22Rv1 (cell line): ENCODE data around the gene BEAN1.
"Not testable (repeated sequence)": the region's sequence is repeated elsewhere in the genome, so short reads cannot be mapped to it uniquely, and the experiment has no call there.

Source experiments
- H3K27ac ChIP-seq: fragments of 450-650 bp; 2 replicates; pipeline ENCODE4 v1.5.1; 2017
- ZFX ChIP-seq: fragments of 450-650 bp; IDR thresholded peaks from 2 replicates; pipeline ENCODE4 v1.6.1; 2017; ENCODE audit warnings: antibody characterized with exemption, borderline replicate concordance
- TF ChIP-seq, protein P1 (sequence below): fragments of 450-650 bp; IDR thresholded peaks from 2 replicates; pipeline ENCODE4 v1.5.1; 2017; ENCODE audit warnings: mild to moderate bottlenecking

Gene BEAN1

DNA sequence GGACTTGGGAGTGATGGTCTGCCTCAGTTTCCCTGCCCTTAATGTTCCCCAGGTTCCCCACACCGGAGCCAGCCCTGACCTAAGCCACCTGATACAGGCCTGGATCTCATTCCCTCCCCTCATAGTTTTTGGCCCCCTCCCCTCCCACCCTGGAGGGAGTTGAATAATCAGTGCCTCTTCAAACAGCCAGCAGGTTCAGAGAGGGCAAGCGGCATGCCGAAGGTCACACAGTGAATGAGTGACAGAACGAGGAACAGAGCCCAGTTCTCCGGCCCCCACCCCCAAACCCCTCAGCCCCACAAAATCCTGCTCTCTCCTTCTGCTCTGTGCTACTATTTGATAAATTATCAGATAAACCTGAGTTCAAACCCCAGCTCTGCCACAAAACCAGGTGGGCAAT, 31.2 kb downstream of the BEAN1 start:
- H3K27ac ChIP-seq, result no peak overlapping the region
- no peak for TF ChIP-seq ZFX
- TF ChIP-seq, protein P1, sequence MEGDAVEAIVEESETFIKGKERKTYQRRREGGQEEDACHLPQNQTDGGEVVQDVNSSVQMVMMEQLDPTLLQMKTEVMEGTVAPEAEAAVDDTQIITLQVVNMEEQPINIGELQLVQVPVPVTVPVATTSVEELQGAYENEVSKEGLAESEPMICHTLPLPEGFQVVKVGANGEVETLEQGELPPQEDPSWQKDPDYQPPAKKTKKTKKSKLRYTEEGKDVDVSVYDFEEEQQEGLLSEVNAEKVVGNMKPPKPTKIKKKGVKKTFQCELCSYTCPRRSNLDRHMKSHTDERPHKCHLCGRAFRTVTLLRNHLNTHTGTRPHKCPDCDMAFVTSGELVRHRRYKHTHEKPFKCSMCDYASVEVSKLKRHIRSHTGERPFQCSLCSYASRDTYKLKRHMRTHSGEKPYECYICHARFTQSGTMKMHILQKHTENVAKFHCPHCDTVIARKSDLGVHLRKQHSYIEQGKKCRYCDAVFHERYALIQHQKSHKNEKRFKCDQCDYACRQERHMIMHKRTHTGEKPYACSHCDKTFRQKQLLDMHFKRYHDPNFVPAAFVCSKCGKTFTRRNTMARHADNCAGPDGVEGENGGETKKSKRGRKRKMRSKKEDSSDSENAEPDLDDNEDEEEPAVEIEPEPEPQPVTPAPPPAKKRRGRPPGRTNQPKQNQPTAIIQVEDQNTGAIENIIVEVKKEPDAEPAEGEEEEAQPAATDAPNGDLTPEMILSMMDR, result no peak

DNA sequence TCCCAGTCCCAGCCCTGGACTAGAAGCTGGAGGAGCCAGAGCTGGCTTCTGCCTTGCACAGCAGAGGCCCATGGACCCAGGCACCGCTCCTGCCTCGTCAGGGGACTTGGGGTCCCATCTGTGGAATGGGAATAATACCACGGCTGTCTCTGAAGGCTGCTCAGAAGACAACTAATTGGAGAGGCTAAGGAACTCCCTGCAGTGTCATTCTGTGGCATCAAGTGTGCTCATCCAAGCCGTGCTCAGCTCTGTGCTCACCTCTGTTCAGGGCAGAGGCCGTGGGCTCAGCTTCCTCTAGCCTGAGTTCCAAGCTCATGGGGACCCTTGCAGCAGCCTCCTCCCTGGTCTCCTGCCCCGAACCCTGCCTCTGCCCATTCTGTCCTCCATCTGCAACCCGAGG, 31.8 kb downstream of the BEAN1 start:
- no peak for TF ChIP-seq ZFX
- TF ChIP-seq, protein P1, result no peak
- H3K27ac ChIP-seq, result no peak overlapping the region

DNA sequence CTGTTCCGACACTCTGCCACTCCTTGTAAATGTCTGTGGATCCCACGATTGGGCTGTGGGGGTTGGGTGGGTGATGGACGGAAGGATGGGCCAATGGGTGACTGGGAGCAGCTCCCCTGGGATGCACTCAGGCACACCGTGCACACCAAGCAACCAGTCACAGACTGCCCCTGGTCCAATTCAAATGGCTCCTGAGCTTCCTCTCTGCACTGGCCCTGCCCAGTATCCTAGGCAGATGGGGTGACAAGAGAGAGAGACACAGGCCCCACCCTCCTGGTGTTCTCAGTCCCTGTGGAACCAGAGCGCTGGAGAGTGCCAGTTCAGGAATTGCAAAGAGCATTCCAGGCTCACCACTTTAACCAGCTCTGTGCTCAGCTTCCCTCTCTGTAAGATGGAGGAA, 32.8 kb downstream of the BEAN1 start:
- H3K27ac ChIP-seq, result no peak overlapping the region
- TF ChIP-seq, protein P1, result no peak
- TF ChIP-seq ZFX, result no peak

DNA sequence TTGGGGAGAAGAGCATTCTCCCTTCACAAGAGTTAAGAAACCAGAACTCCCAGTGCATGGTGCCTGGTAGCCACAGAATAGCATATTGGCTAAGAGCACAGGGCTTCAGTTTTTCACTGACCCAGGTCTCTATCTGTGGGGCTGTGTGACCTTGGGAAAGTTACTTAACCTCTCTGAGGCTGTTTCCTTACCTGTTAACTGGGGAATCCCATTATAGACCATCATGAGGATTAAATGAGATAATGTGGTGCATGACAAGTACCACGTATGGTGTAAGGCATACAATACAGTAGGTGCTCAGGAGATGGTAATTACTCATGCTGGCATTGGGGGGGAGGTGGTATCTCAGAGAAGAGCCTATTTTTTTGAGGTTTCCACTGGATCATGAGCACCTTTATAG, 33.6 kb downstream of the BEAN1 start:
- TF ChIP-seq ZFX, result no peak
- TF ChIP-seq, protein P1, result no peak

DNA sequence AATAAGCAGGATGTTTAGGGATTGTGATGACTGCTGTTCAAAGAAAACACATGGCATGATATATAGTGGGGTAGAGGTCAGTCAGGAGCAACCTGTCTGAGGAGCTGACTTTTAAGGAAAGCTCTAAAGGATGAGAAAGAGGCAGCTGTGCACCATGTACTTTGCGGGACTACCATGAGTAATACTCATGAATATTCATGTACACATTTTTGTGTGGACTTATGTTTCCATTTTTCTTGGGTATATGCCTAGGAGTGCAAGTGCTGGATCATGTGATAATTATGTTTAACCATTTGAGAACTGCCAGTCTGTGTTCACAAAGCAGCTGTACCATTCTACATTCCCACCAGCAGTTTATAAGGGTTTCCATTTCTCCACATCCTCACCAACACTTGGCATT, 35.8 kb downstream of the BEAN1 start:
- no peak overlapping the region for H3K27ac ChIP-seq
- no peak for TF ChIP-seq ZFX
- TF ChIP-seq, protein P1, result no peak

More for the DNA sequence above, 33.6 kb downstream of the BEAN1 start:
- no peak overlapping the region for H3K27ac ChIP-seq

DNA sequence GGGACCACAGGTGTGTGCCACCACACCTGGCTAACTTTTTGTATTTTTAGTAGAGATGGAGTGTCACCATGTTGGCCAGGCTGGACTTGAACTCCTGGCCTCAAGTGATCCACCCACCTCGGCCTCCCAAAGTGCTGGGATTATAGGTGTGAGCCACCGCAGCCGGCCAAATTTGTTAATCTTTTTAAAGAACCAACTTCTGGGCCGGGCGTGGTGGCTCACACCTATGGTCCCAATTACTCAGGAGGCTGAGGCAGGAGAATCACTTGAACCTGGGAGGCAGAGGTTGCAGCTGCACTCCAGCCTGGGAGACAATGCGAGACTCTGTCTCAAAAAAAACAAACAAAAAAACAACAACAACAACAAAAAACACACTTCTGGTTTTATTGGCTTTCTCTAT, 38.9 kb downstream of the BEAN1 start:
- not testable (repeated sequence) for H3K27ac ChIP-seq

DNA sequence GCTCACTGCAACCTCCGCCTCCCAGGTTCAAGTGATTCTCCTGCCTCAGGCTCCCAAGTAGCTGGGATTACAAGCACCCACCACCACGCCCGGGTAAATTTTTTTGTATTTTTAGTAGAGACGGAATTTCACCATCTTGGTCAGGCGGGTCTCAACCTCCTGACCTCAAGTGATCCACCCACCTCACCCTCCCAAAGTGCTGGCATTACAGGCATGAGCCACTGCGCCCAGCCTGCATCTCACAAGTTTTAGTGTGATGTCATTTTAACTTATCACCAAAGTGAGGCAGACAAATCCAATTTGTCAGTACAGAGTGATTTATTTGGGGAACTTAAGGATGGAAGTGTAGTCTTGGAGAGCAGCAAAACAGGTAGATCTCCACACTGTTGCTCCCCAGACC, 39.5 kb downstream of the BEAN1 start:
- H3K27ac ChIP-seq, result not testable (repeated sequence)

DNA sequence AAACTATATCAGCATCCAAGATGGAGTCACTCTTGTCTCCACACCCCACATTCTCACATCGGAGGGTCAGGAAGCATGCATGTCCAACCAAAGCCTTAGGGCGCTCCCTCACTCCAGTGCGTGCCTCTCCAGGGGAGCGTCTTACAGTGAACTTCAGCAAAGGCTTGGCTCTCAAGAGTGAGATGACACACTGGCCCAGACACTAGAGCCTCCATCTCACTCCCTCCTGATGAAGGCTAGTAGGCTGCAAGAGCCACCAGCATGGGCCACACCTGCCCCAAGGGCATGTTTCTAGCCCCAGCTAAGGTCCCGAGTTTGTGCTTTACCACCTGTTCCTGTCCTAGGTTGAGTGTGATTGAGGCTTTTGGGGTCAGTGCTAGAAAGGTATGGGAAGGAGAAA, 40.5 kb downstream of the BEAN1 start:
- TF ChIP-seq, protein P1, result no peak
- TF ChIP-seq ZFX, result no peak
- no peak overlapping the region for H3K27ac ChIP-seq
